HCT116 (cell line): ENCODE measurements around the gene LCN1. TPM values are rescaled to one million over a fixed set of nuclear protein-coding genes. Genes with fewer than 3 reads are reported as not detected.

Experiments used
- ATAC-seq: fragments of 200-7000 bp; cut with Tn5 transposase; 2 replicates; pipeline ENCODE4 v1.9.1; 2020; ENCODE audit warnings: mild to moderate bottlenecking, moderate library complexity
- BruUV-seq: library from RNA; stranded (reverse); fragments of 400-500 nt; replicated peaks from 2 replicates; lab custom pipeline; 2021; lab: Mats Ljungman, UMichigan
- CTCF ChIA-PET: fragments of 300-600 bp; sonication (Branson Sonifier 250); formaldehyde crosslinking; loops from one replicate; lab custom pipeline; 2021; ENCODE audit warnings: antibody characterized with exemption; lab: Charles Lee
- POLR2A ChIA-PET: fragments of 300-600, 350-600 bp; sonication (Branson Sonifier 250); formaldehyde crosslinking; loops from one replicate; lab custom pipeline; 2021; ENCODE audit warnings: antibody characterized with exemption; lab: Charles Lee
- RAD21 ChIA-PET, 2 experiments: fragments of 300-600 bp; sonication (Branson Sonifier 250); formaldehyde crosslinking; loops; one replicate each; lab custom pipeline; 2023; ENCODE audit warnings: low total read pairs in 2 of 2; ENCODE audit not compliant: uncharacterized antibody in 2 of 2, unreplicated experiment in 2 of 2, low non-redundant PET in 1 of 2; lab: Charles Lee
- DNase-seq: peaks from one replicate; pipeline ENCODE4 v3.0.0-alpha.2; 2010; ENCODE audit warnings: low read depth, low spot score
- H2AFZ ChIP-seq: fragments of 200-600 bp; shearing (Covaris generic), sonication (generic); 2 replicates; pipeline ENCODE4 v1.6.1; 2017; ENCODE audit warnings: low read depth, mixed run types, mixed read lengths, antibody characterized with exemption, low read length; ENCODE audit not compliant: poor library complexity, severe bottlenecking
- H3K27ac ChIP-seq: 2 replicates; pipeline ENCODE4 v1.5.1; 2012; ENCODE audit warnings: low read depth, low read length
- H3K27me3 ChIP-seq: fragments of 200-600 bp; sonication (generic); 2 replicates; pipeline ENCODE4 v1.6.1; 2016; ENCODE audit warnings: mixed run types, low read length, mixed read lengths; ENCODE audit not compliant: insufficient read depth
- H3K36me3 ChIP-seq, 2 experiments: fragments of 200-500 bp in 1 of 2; fragments of 200-600 bp in 1 of 2; sonication (Bioruptor generic) in 1 of 2; sonication (generic) in 1 of 2; 2 replicates each; pipeline versions ENCODE4 v1.5.1 to v1.6.1; 2014 to 2016; ENCODE audit warnings: low read length in 2 of 2, inconsistent platforms in 1 of 2, mixed read lengths in 1 of 2, mixed run types in 1 of 2; ENCODE audit not compliant: insufficient read depth in 2 of 2, control insufficient read depth in 1 of 2
- H3K4me1 ChIP-seq, 2 experiments: fragments of 200-600 bp in 1 of 2; sonication (generic) in 1 of 2; 2 replicates each; pipeline versions ENCODE4 v1.5.1 to v1.6.1; 2012 to 2017; ENCODE audit warnings: low read length in 2 of 2, inconsistent platforms in 1 of 2, mild to moderate bottlenecking in 1 of 2, mixed read lengths in 1 of 2, mixed run types in 1 of 2, moderate library complexity in 1 of 2; ENCODE audit not compliant: insufficient read depth in 2 of 2, control insufficient read depth in 1 of 2
- H3K4me2 ChIP-seq: fragments of 200-600 bp; sonication (generic); 2 replicates; pipeline ENCODE4 v1.6.1; 2017; ENCODE audit warnings: mixed run types, low read length, mixed read lengths
- H3K4me3 ChIP-seq, 2 experiments: fragments of 200-600 bp in 1 of 2; sonication (generic) in 1 of 2; replicated peaks in 1 of 2; 2 replicates each; pipeline ENCODE4 v1.5.1; 2011 to 2016; ENCODE audit warnings: low read length in 2 of 2, control low read depth in 1 of 2, low read depth in 1 of 2, mild to moderate bottlenecking in 1 of 2, mixed read lengths in 1 of 2, mixed run types in 1 of 2
- H3K79me2 ChIP-seq: fragments of 200-600 bp; sonication (generic); 2 replicates; pipeline ENCODE4 v1.6.1; 2017; ENCODE audit warnings: mild to moderate bottlenecking, mixed run types, low read length, moderate library complexity, mixed read lengths; ENCODE audit not compliant: insufficient read depth
- H3K9ac ChIP-seq: fragments of 200-600 bp; sonication (generic); 2 replicates; pipeline ENCODE4 v1.6.1; 2016; ENCODE audit warnings: low read length, mixed read lengths
- H3K9me2 ChIP-seq: fragments of 200-600 bp; sonication (generic), shearing (Covaris generic); 2 replicates; pipeline ENCODE4 v1.6.1; 2017; ENCODE audit warnings: mixed run types, mild to moderate bottlenecking, moderate library complexity; ENCODE audit not compliant: insufficient read depth
- H3K9me3 ChIP-seq, 2 experiments: fragments of 200-500 bp in 1 of 2; fragments of 200-600 bp in 1 of 2; sonication (Bioruptor generic) in 1 of 2; sonication (generic) in 1 of 2; 2 replicates each; pipeline ENCODE4 v1.6.1; 2014 to 2017; ENCODE audit warnings: low read length in 2 of 2, mixed read lengths in 2 of 2, inconsistent platforms in 1 of 2, low read depth in 1 of 2, mild to moderate bottlenecking in 1 of 2, mixed run types in 1 of 2, moderate library complexity in 1 of 2; ENCODE audit not compliant: control insufficient read depth in 1 of 2, insufficient read depth in 1 of 2
- H4K20me1 ChIP-seq: fragments of 200-600 bp; sonication (generic), shearing (Covaris generic); 2 replicates; pipeline ENCODE4 v1.6.1; 2017; ENCODE audit warnings: mixed run types, mild to moderate bottlenecking, moderate library complexity; ENCODE audit not compliant: insufficient read depth
- ATF3 ChIP-seq: IDR thresholded peaks from 2 replicates; pipeline ENCODE4 v1.6.1; 2012
- CBX3 ChIP-seq: IDR thresholded peaks from 2 replicates; pipeline ENCODE4 v1.6.1; 2012; ENCODE audit warnings: low read depth
- CEBPB ChIP-seq: IDR thresholded peaks from 2 replicates; pipeline ENCODE4 v1.6.1; 2012; ENCODE audit warnings: low read depth
- CTCF ChIP-seq, 3 experiments: fragments of 200-600 bp in 1 of 3; sonication (generic) in 1 of 3; IDR thresholded peaks in 2 of 3; conservative IDR thresholded peaks in 1 of 3; 2 replicates each; pipeline ENCODE4 v1.5.1; 2012 to 2017; ENCODE audit warnings: low read depth in 2 of 3, low read length in 2 of 3, antibody characterized with exemption in 1 of 3, borderline replicate concordance in 1 of 3, control low read depth in 1 of 3, mild to moderate bottlenecking in 1 of 3, mixed read lengths in 1 of 3, mixed run types in 1 of 3, moderate library complexity in 1 of 3; ENCODE audit not compliant: insufficient read depth in 1 of 3
- EGR1 ChIP-seq: IDR thresholded peaks from 2 replicates; pipeline ENCODE4 v1.6.1; 2012; ENCODE audit warnings: low read depth
- EZH2 ChIP-seq: fragments of 200-600 bp; sonication (generic); IDR thresholded peaks from 2 replicates; pipeline ENCODE4 v1.6.1; 2017; ENCODE audit warnings: antibody characterized with exemption, mixed run types
- EZH2phosphoT487 ChIP-seq: fragments of 200-600 bp; IDR thresholded peaks from 2 replicates; pipeline ENCODE4 v1.6.1; 2018; ENCODE audit warnings: antibody characterized with exemption, borderline replicate concordance
- FOSL1 ChIP-seq: IDR thresholded peaks from 2 replicates; pipeline ENCODE4 v1.6.1; 2012; ENCODE audit warnings: low read depth
- JUND ChIP-seq: IDR thresholded peaks from 2 replicates; pipeline ENCODE4 v1.6.1; 2012
- POLR2A ChIP-seq: IDR thresholded peaks from 2 replicates; pipeline ENCODE4 v1.7.0; 2011; ENCODE audit warnings: borderline replicate concordance; ENCODE audit not compliant: insufficient read depth, insufficient read length; ENCODE audit errors: extremely low read depth
- RAD21 ChIP-seq: IDR thresholded peaks from 2 replicates; pipeline ENCODE4 v1.6.1; 2012; ENCODE audit warnings: low read depth, mild to moderate bottlenecking
- REST ChIP-seq: IDR thresholded peaks from 2 replicates; pipeline ENCODE4 v1.6.1; 2012; ENCODE audit warnings: low read depth
- SP1 ChIP-seq: IDR thresholded peaks from 2 replicates; pipeline ENCODE4 v1.6.1; 2012; ENCODE audit warnings: low read depth
- SRF ChIP-seq: IDR thresholded peaks from 2 replicates; pipeline ENCODE4 v1.6.1; 2012; ENCODE audit warnings: low read depth
- TCF7L2 ChIP-seq: IDR thresholded peaks from 2 replicates; pipeline ENCODE4 v1.7.0; 2011; ENCODE audit warnings: borderline replicate concordance, inconsistent platforms; ENCODE audit not compliant: insufficient read depth, insufficient read length; ENCODE audit errors: extremely low read depth
- YY1 ChIP-seq: IDR thresholded peaks from 2 replicates; pipeline ENCODE4 v1.6.1; 2011; ENCODE audit warnings: low read length, low read depth, moderate library complexity, mild to moderate bottlenecking; ENCODE audit not compliant: insufficient replicate concordance; ENCODE audit errors: extremely low read depth
- ZBTB33 ChIP-seq: IDR thresholded peaks from 2 replicates; pipeline ENCODE4 v1.6.1; 2011; ENCODE audit warnings: mild to moderate bottlenecking, low read length, moderate library complexity; ENCODE audit not compliant: insufficient replicate concordance; ENCODE audit errors: extremely low read depth
- ZFX ChIP-seq: fragments of 450-650 bp; IDR thresholded peaks from 2 replicates; pipeline ENCODE4 v1.6.1; 2017
- ZNF274 ChIP-seq: fragments of 200-500 bp; sonication (Bioruptor generic); IDR thresholded peaks from 2 replicates; pipeline ENCODE4 v1.6.1; 2014; ENCODE audit warnings: mild to moderate bottlenecking, low read depth, low read length, inconsistent platforms
- intact Hi-C: fragments of 100-400 bp; cut with micrococcal nuclease; formaldehyde crosslinking; loops from 2 replicates; pipeline ENCODE4 v1.10.0; 2022
- total RNA-seq: library from RNA; stranded (reverse); gene quantifications from one replicate; pipeline ENCODE4 v1.2.1, GENCODE V29; 2021; ENCODE audit not compliant: unreplicated experiment

LCN1 gene
- total RNA-seq, 1 experiment from 2014 or later = not detected

DNA sequence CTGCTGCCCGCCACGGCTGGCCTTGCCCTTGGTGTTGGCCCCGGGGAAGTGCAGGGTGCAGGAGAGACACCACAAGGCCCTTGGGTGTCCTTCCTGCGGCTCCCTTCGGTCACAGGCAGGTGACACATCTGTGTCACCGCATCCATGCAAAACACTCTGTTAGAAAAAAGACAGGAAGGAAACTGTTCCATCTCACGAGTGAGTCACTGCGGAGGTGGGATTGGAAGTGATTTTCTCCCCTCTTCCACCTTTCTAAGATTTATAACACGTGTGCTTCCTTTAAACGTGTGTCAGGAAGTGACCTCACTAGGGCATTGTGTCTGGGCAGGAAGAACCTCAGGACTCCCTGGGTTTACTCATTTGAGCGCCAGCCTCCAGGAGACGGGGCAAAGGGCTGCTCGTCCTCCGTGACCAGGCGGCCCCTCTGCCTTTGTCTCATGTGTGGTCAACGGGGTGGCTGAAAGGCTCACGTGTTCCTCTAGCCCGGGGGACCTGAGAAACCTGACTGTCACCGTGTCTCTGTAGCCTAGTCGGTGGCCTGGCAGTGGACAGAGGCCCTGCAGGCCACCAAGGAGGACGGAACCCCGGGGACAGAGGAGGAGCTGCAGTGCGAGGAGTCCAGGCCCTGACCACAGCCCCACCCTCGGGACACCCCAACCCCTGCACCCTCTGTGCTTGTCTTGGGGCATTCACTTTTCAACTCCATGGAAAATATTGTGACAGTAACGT lies 4.9 kb upstream of the LCN1 start:
- Histone ChIP-seq H3K9ac (no peak overlapping the region), H3K9me2 (no peaks in the 10 kb centered on the region), H4K20me1 (no peaks in the 10 kb centered on the region), H3K9me3 (no peaks in the 10 kb centered on the region), H3K36me3 (no peaks in the 10 kb centered on the region), H3K4me1 (peaks cover 4 to 16% of the 10 kb centered on the region in 2 experiments; a peak in 3 of 4 replicates), H3K4me2 (no peak overlapping the region), H3K27ac (no peak overlapping the region), H2AFZ (no peak overlapping the region), H3K79me2 (no peaks in the 10 kb centered on the region), H3K4me3 (no peak overlapping the region), H3K27me3 (no peaks in the 10 kb centered on the region)
- intact Hi-C loops = no loop called here
- no TSS peak for BruUV-seq
- TF ChIP-seq CTCF (IDR thresholded peaks at IDR 0.05 in 2 of 3, conservative IDR thresholded peaks at IDR 0.05 in 1 of 3; ENCODE audit: borderline replicate concordance in 1 of 3, insufficient read depth in 1 of 3, low read depth in 2 of 3, low read length in 2 of 3) (no peak), YY1 (no peak), FOSL1 (no peak), JUND (no peak), CEBPB (no peak), POLR2A (no peak), REST (no peak), SP1 (no peak), EZH2phosphoT487 (no peak), ATF3 (no peak), SRF (no peak), ZFX (no peak), EGR1 (no peak), RAD21 (no peak), CBX3 (no peak), ZBTB33 (no peak), TCF7L2 (no peak), ZNF274 (no peak), EZH2 (no peak)
- DNase-seq = no peak
- no peak for ATAC-seq
- ChIA-PET RAD21 (no interaction called here), POLR2A (no interaction called here), CTCF (no interaction called here)
